Spleen (tissue), 13 donors: ENCODE data around the gene FAM174B. TPM values are rescaled to one million over a fixed set of nuclear protein-coding genes. Genes with fewer than 3 reads are reported as not detected.

ENCODE experiments used
- DNase-seq: peaks from one replicate; pipeline ENCODE4 v3.0.0-alpha.2; 2020
- H3K27ac ChIP-seq, 8 donors: fragments of 200-600 bp; sonication (generic) in 7 of 8; 1 replicate in 4 of 8; 2 replicates in 4 of 8; pipeline versions ENCODE4 v1.5.0 to v1.8.0; 2016 to 2021; ENCODE audit warnings: inconsistent platforms in 4 of 8, mild to moderate bottlenecking in 4 of 8, moderate library complexity in 1 of 8
- H3K27me3 ChIP-seq, 7 donors: fragments of 200-600 bp; sonication (generic) in 6 of 7; replicated peaks in 1 of 7; 1 replicate in 4 of 7; 2 replicates in 3 of 7; pipeline versions ENCODE4 v1.5.0 to v1.8.0; 2016 to 2021; ENCODE audit warnings: inconsistent platforms in 3 of 7, mild to moderate bottlenecking in 1 of 7
- H3K36me3 ChIP-seq, 6 donors: fragments of 200-600 bp; sonication (generic) in 5 of 6; 1 replicate in 4 of 6; 2 replicates in 2 of 6; pipeline versions ENCODE4 v1.5.0 to v1.8.0; 2016 to 2021; ENCODE audit warnings: inconsistent platforms in 2 of 6
- H3K4me1 ChIP-seq, 6 donors: fragments of 200-600 bp; sonication (generic) in 5 of 6; 1 replicate in 3 of 6; 2 replicates in 3 of 6; pipeline versions ENCODE4 v1.5.0 to v1.8.0; 2016 to 2021; ENCODE audit warnings: inconsistent platforms in 3 of 6
- H3K4me3 ChIP-seq, 8 donors: fragments of 200-600 bp; sonication (generic) in 7 of 8; 1 replicate in 4 of 8; 2 replicates in 4 of 8; pipeline versions ENCODE4 v1.5.0 to v1.8.0; 2016 to 2021; ENCODE audit warnings: inconsistent platforms in 4 of 8, mild to moderate bottlenecking in 4 of 8, moderate library complexity in 2 of 8
- H3K9me3 ChIP-seq, 8 donors: fragments of 200-600 bp; sonication (generic) in 7 of 8; 1 replicate in 4 of 8; 2 replicates in 4 of 8; pipeline versions ENCODE4 v1.5.0 to v1.8.0; 2016 to 2021; ENCODE audit warnings: inconsistent platforms in 4 of 8
- CTCF ChIP-seq, 11 experiments: fragments of 200-600 bp in 7 of 11; fragments of 450-650 bp in 4 of 11; sonication (generic) in 4 of 11; IDR thresholded peaks in 8 of 11; conservative IDR thresholded peaks in 3 of 11; 1 replicate in 7 of 11; 2 replicates in 4 of 11; pipeline versions ENCODE4 v1.4.0 to v1.8.0; 2016 to 2021; ENCODE audit warnings: antibody characterized with exemption in 11 of 11, inconsistent platforms in 4 of 11, mild to moderate bottlenecking in 1 of 11
- POLR2A ChIP-seq, 3 donors: fragments of 450-650 bp; IDR thresholded peaks; one replicate each; pipeline ENCODE4 v1.5.1; 2017; ENCODE audit warnings: antibody characterized with exemption in 3 of 3, mild to moderate bottlenecking in 1 of 3
- POLR2AphosphoS5 ChIP-seq, 3 donors: sonication (generic); formaldehyde crosslinking; IDR thresholded peaks; one replicate each; pipeline ENCODE4 v1.5.1; 2017; ENCODE audit warnings: antibody characterized with exemption in 3 of 3
- WGBS, 5 donors: extraction: QIAGEN DNeasy Blood & Tissue Kit in 3 of 5; methylation state at CpG; one replicate each; pipeline versions ENCODE4 v1.1.5 to v1.1.7; 2013 to 2018; 5-methylcytosine and 5-hydroxymethylcytosine counted together
- intact Hi-C: fragments of 100-400 bp; cut with DNase I; formaldehyde crosslinking; loops from one replicate; pipeline ENCODE4 v1.15.0; 2023; ENCODE audit warnings: low total_unique reads
- long read RNA-seq, 2 donors: transcript quantifications; one replicate each; lab custom pipeline, GENCODE V29; 2026
- polyA plus RNA-seq, 3 donors: library from polyadenylated mRNA; stranded (reverse); fragments of 200-250 nt; gene quantifications; one replicate each; pipeline ENCODE4 v1.2.1, GENCODE V29; 2013
- total RNA-seq, 7 donors: library from RNA; depleted of rRNA in 3 of 7; stranded (reverse); fragments of >200 nt in 3 of 7; fragmentation: NEBNext Ultra II Directional in 4 of 7; extraction: Animal tissue kit (Norgen Biotek cat#: 25700) in 4 of 7; gene quantifications; one replicate each; pipeline versions ENCODE4 v1.1.0 to v1.2.1, GENCODE V29; 2016 to 2021
- donor health status: healthy with polysubstance abuse.
- donor health status: DM: no; HTN: no; CAD: no; lungs with moderate emphysema.
- donor health status: DM: no; HTN: no; CAD: no.
- donor health status: Bipolar disorder and iron deficiency.
- donor health status: healthy.
- donor health status: DM: no; HTN: no; CAD: no.
- donor health status: DM: yes; HTN: yes; CAD: no.

FAM174B gene
- 10 to 100 TPM in 4 of 7 donors, 1 to 10 TPM in 3; 7.4 to 17.9 (median 11.2) TPM for total RNA-seq
- polyA plus RNA-seq = 1 to 10 TPM; 2.1 to 4.8 (median 3.9) TPM
- long read RNA-seq, donor 1, partial matches to known transcripts = 0 of 1 reads
- long read RNA-seq, donor 1, other reads (novel, unspliced or antisense) = 0 of 1 reads
- long read RNA-seq, donor 2, transcript FAM174B-201 (3 exons, 2,792 nt) = major isoform, 7 of 7 reads
- long read RNA-seq, donor 2, partial matches to known transcripts = 0 of 7 reads
- long read RNA-seq, donor 2, other reads (novel, unspliced or antisense) = 0 of 7 reads

- peaks cover 0 to 75% (median 18%) of the 10 kb centered on the region in 7 donors for H3K27me3 ChIP-seq
- 1 to 2% (median 1%) methylated on average over 35 to 100 of the region's 100 CpGs for WGBS, 5 donors
- peaks cover 0 to 10% (median 1%) of the 10 kb centered on the region in 8 donors for H3K9me3 ChIP-seq
- H3K27ac ChIP-seq = no peak within 1 kb of the TSS
- intact Hi-C loops = no loop called here
- peak in 2 of 3 donors; percentile 12 to 45 for TF ChIP-seq POLR2AphosphoS5 (IDR thresholded peaks at IDR 0.05)
- no peak for TF ChIP-seq POLR2A (IDR thresholded peaks at IDR 0.05)
- peaks cover 8 to 30% (median 17%) of the 10 kb centered on the region in 6 donors for H3K4me1 ChIP-seq
- peak within 1 kb of the TSS; percentile 24 to 71 (median 44) for H3K4me3 ChIP-seq
- no peaks in the 10 kb centered on the region for H3K36me3 ChIP-seq
- no peak for DNase-seq
Observed at GRCh38 chr15:92655178-92655995, at the start of gene FAM174B. TSS of gene FAM174B (minus strand) at chr15:92655775.

GRCh38 chr15:92696096-92696495 is 40.5 kb upstream of the FAM174B start:
- intact Hi-C loops = no loop called here
- 66 to 74% (median 70%) methylated on average over 5 of the region's 5 CpGs for WGBS, 5 donors
- DNase-seq = no peak
- no peak overlapping the region for H3K4me3 ChIP-seq
- peaks cover 0 to 13% (median 3%) of the 10 kb centered on the region in 8 donors for H3K9me3 ChIP-seq
- H3K27me3 ChIP-seq = peaks cover 0 to 11% (median 0%) of the 10 kb centered on the region in 7 donors
- H3K27ac ChIP-seq = no peak overlapping the region
- H3K4me1 ChIP-seq = no peaks in the 10 kb centered on the region
- no peaks in the 10 kb centered on the region for H3K36me3 ChIP-seq
- no peak for TF ChIP-seq POLR2A (IDR thresholded peaks at IDR 0.05)
- TF ChIP-seq POLR2AphosphoS5 (IDR thresholded peaks at IDR 0.05) = no peak
- TF ChIP-seq CTCF (IDR thresholded peaks at IDR 0.05 in 8 of 11, conservative IDR thresholded peaks at IDR 0.05 in 3 of 11) = no peak

- Histone ChIP-seq H3K27ac (no peak overlapping the region), H3K9me3 (peaks cover 0 to 15% (median 5%) of the 10 kb centered on the region in 8 donors), H3K4me3 (no peak overlapping the region), H3K27me3 (peaks cover 0 to 11% (median 0%) of the 10 kb centered on the region in 7 donors), H3K4me1 (no peaks in the 10 kb centered on the region), H3K36me3 (no peaks in the 10 kb centered on the region)
- no peak for DNase-seq
- peak in 1 of 11 experiments; percentile 18 for TF ChIP-seq CTCF (IDR thresholded peaks at IDR 0.05 in 8 of 11, conservative IDR thresholded peaks at IDR 0.05 in 3 of 11)
- no peak for TF ChIP-seq POLR2A (IDR thresholded peaks at IDR 0.05)
- intact Hi-C loops = no loop called here
- 63 to 76% (median 68%) methylated on average over 5 of the region's 5 CpGs for WGBS, 5 donors
Observed at GRCh38 chr15:92693691-92694331, 38.2 kb upstream of the FAM174B start.

- Histone ChIP-seq H3K9me3 (peaks cover 0 to 20% (median 11%) of the 10 kb centered on the region in 8 donors), H3K4me1 (no peaks in the 10 kb centered on the region), H3K4me3 (no peak overlapping the region), H3K27me3 (no peaks in the 10 kb centered on the region), H3K36me3 (no peaks in the 10 kb centered on the region), H3K27ac (no peak overlapping the region)
- WGBS, 5 donors = 77 to 95% (median 83%) methylated on average over 3 of the region's 3 CpGs
- intact Hi-C loops = no loop called here
- no peak for DNase-seq
- no peak for TF ChIP-seq CTCF (IDR thresholded peaks at IDR 0.05 in 8 of 11, conservative IDR thresholded peaks at IDR 0.05 in 3 of 11)
- TF ChIP-seq POLR2A (IDR thresholded peaks at IDR 0.05) = no peak
- no peak for TF ChIP-seq POLR2AphosphoS5 (IDR thresholded peaks at IDR 0.05)
Observed at GRCh38 chr15:92690395-92690794, 34.8 kb upstream of the FAM174B start.
